Keratinocyte (primary cell): Measurements from ENCODE around the gene MGAT2. TPM values are rescaled to one million over a fixed set of nuclear protein-coding genes. Genes with fewer than 3 reads are reported as not detected.

Source experiments
- DNase-seq: peaks from one replicate; pipeline ENCODE4 v3.0.0-alpha.2; 2011; ENCODE audit warnings: low read depth, missing footprints, low spot score
- FAIRE-seq: peaks from 2 replicates; lab custom pipeline; 2011; peaks lifted over from hg19 to GRCh38; lab: Jason Lieb, UNC
- H2AFZ ChIP-seq: 2 replicates; pipeline ENCODE4 v1.6.0; 2012; ENCODE audit warnings: low read length, control low read depth, inconsistent platforms; ENCODE audit not compliant: control insufficient read depth
- H3K27ac ChIP-seq: 2 replicates; pipeline ENCODE4 v1.5.1; 2011; ENCODE audit warnings: low read length; ENCODE audit not compliant: control insufficient read depth, insufficient read depth
- H3K27me3 ChIP-seq: 3 replicates; pipeline ENCODE4 v1.6.0; 2011; ENCODE audit warnings: low read length; ENCODE audit not compliant: control insufficient read depth, insufficient read depth; ENCODE audit errors: extremely low read depth
- H3K36me3 ChIP-seq, 2 experiments: 2 replicates in 1 of 2; 3 replicates in 1 of 2; pipeline ENCODE4 v1.5.1; 2011; ENCODE audit warnings: low read length in 2 of 2, mild to moderate bottlenecking in 1 of 2; ENCODE audit not compliant: control insufficient read depth in 2 of 2, insufficient read depth in 2 of 2; ENCODE audit errors: extremely low read depth in 1 of 2
- H3K4me1 ChIP-seq: 3 replicates; pipeline ENCODE4 v1.5.1; 2011; ENCODE audit warnings: low read length; ENCODE audit not compliant: control insufficient read depth, insufficient read depth; ENCODE audit errors: extremely low read depth
- H3K4me2 ChIP-seq: 3 replicates; pipeline ENCODE4 v1.6.0; 2011; ENCODE audit warnings: low read depth, low read length; ENCODE audit not compliant: control insufficient read depth, insufficient read depth; ENCODE audit errors: extremely low read depth
- H3K4me3 ChIP-seq, 3 experiments: fragments of 200-600 bp in 1 of 3; sonication (generic) in 1 of 3; 2 replicates in 2 of 3; 3 replicates in 1 of 3; pipeline ENCODE4 v1.5.1; 2011 to 2016; ENCODE audit warnings: low read length in 3 of 3, mild to moderate bottlenecking in 3 of 3, control low read depth in 2 of 3, inconsistent platforms in 1 of 3, low read depth in 1 of 3, mixed read lengths in 1 of 3, mixed run types in 1 of 3, moderate library complexity in 1 of 3; ENCODE audit not compliant: control insufficient read depth in 2 of 3, insufficient read depth in 2 of 3; ENCODE audit errors: extremely low read depth in 1 of 3
- H3K79me2 ChIP-seq: 2 replicates; pipeline ENCODE4 v1.6.0; 2012; ENCODE audit warnings: low read length; ENCODE audit not compliant: control insufficient read depth, insufficient read depth
- H3K9ac ChIP-seq: 3 replicates; pipeline ENCODE4 v1.6.0; 2011; ENCODE audit warnings: low read length; ENCODE audit not compliant: control insufficient read depth, insufficient read depth; ENCODE audit errors: extremely low read depth
- H3K9me1 ChIP-seq: 3 replicates; pipeline ENCODE4 v1.6.0; 2011; ENCODE audit warnings: low read length; ENCODE audit not compliant: control insufficient read depth, insufficient read depth; ENCODE audit errors: extremely low read depth
- H3K9me3 ChIP-seq: 2 replicates; pipeline ENCODE4 v1.5.1; 2012; ENCODE audit warnings: low read depth, low read length; ENCODE audit not compliant: control insufficient read depth
- H4K20me1 ChIP-seq: 3 replicates; pipeline ENCODE4 v1.6.0; 2011; ENCODE audit warnings: low read length; ENCODE audit not compliant: control insufficient read depth, insufficient read depth; ENCODE audit errors: extremely low read depth
- EZH2 ChIP-seq: IDR thresholded peaks from one replicate; pipeline ENCODE4 v1.6.1; 2012; ENCODE audit warnings: inconsistent platforms, mild to moderate bottlenecking, low read length, moderate library complexity
- dilution Hi-C: fragments of 300-500 bp; cut with MboI; formaldehyde crosslinking; loops from one replicate; pipeline ENCODE4 v1.7.0; 2020; ENCODE audit warnings: low sequenced_read_pairs; ENCODE audit not compliant: extremely low pct_ligation_motif_present
- polyA plus RNA-seq, 5 experiments: library from polyadenylated mRNA; depleted of rRNA in 3 of 5; stranded (reverse) in 3 of 5; stranded (forward) in 1 of 5; unstranded in 1 of 5; fragments of >200 nt; gene quantifications; 1 replicate in 1 of 5; 2 replicates in 3 of 5; 3 replicates in 1 of 5; pipeline versions ENCODE4 v1.2.1 to v1.2.3, GENCODE V29; 2011 to 2012; ENCODE audit warnings: missing spikeins in 2 of 5, low read depth in 1 of 5, low replicate concordance in 1 of 5
- TF ChIP-seq, protein P1 (sequence below), 3 experiments: IDR thresholded peaks in 1 of 3; conservative IDR thresholded peaks in 1 of 3; optimal IDR thresholded peaks in 1 of 3; 2 replicates in 2 of 3; 3 replicates in 1 of 3; pipeline versions ENCODE3 to v1.5.1; 2011; ENCODE audit warnings: low read length in 3 of 3, mild to moderate bottlenecking in 3 of 3, moderate library complexity in 2 of 3, control low read depth in 1 of 3, inconsistent platforms in 1 of 3; ENCODE audit not compliant: insufficient read depth in 2 of 3; ENCODE audit errors: extremely low read depth in 1 of 3

Gene MGAT2
- polyA plus RNA-seq, 1 donor (not counting 4 experiments of a cell fraction or from before 2014, with no cell fraction given): 24.0 TPM

- Histone ChIP-seq H3K9ac (no peak overlapping the region), H3K27me3 (no peaks in the 10 kb centered on the region), H3K27ac (no peak overlapping the region), H3K79me2 (peaks cover 45% of the 10 kb centered on the region), H3K4me3 (no peak overlapping the region), H3K9me3 (no peaks in the 10 kb centered on the region), H3K9me1 (no peaks in the 10 kb centered on the region), H2AFZ (no peak overlapping the region), H3K36me3 (peaks cover 0 to 3% of the 10 kb centered on the region in 2 experiments), H3K4me2 (no peak overlapping the region), H3K4me1 (no peaks in the 10 kb centered on the region), H4K20me1 (no peaks in the 10 kb centered on the region)
- TF ChIP-seq EZH2: no peak
- TF ChIP-seq, protein P1, sequence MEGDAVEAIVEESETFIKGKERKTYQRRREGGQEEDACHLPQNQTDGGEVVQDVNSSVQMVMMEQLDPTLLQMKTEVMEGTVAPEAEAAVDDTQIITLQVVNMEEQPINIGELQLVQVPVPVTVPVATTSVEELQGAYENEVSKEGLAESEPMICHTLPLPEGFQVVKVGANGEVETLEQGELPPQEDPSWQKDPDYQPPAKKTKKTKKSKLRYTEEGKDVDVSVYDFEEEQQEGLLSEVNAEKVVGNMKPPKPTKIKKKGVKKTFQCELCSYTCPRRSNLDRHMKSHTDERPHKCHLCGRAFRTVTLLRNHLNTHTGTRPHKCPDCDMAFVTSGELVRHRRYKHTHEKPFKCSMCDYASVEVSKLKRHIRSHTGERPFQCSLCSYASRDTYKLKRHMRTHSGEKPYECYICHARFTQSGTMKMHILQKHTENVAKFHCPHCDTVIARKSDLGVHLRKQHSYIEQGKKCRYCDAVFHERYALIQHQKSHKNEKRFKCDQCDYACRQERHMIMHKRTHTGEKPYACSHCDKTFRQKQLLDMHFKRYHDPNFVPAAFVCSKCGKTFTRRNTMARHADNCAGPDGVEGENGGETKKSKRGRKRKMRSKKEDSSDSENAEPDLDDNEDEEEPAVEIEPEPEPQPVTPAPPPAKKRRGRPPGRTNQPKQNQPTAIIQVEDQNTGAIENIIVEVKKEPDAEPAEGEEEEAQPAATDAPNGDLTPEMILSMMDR (optimal IDR thresholded peaks at IDR 0.05 in 1 of 3, IDR thresholded peaks at IDR 0.05 in 1 of 3, conservative IDR thresholded peaks at IDR 0.05 in 1 of 3; ENCODE audit: extremely low read depth in 1 of 3, insufficient read depth in 2 of 3, low read length in 3 of 3): no peak
- DNase-seq (no peak), FAIRE-seq (no peak)
- dilution Hi-C loops: no loop called here
Observed at GRCh38 chr14:49641697-49642129, 21.1 kb downstream of the MGAT2 start.

- FAIRE-seq (no peak), DNase-seq (no peak)
- Histone ChIP-seq H3K4me2 (no peak overlapping the region), H3K4me3 (no peak overlapping the region), H3K27me3 (no peaks in the 10 kb centered on the region), H3K9ac (no peak overlapping the region), H3K36me3 (peaks cover 0 to 3% of the 10 kb centered on the region in 2 experiments), H3K9me3 (no peaks in the 10 kb centered on the region), H3K4me1 (no peaks in the 10 kb centered on the region), H3K9me1 (no peaks in the 10 kb centered on the region), H2AFZ (no peak overlapping the region), H3K27ac (no peak overlapping the region), H3K79me2 (peaks cover 41% of the 10 kb centered on the region), H4K20me1 (no peaks in the 10 kb centered on the region)
- dilution Hi-C loops: no loop called here
- no peak for TF ChIP-seq EZH2
- TF ChIP-seq, protein P1 (optimal IDR thresholded peaks at IDR 0.05 in 1 of 3, IDR thresholded peaks at IDR 0.05 in 1 of 3, conservative IDR thresholded peaks at IDR 0.05 in 1 of 3; ENCODE audit: extremely low read depth in 1 of 3, insufficient read depth in 2 of 3, low read length in 3 of 3): no peak
Observed at GRCh38 chr14:49642163-49642562, 21.6 kb downstream of the MGAT2 start.
